HEK293 (cell line): ENCODE data around the gene SLC9C2.
A peak's percentile ranks its signal among the peaks of the same experiment; 100 is the strongest.
"Not testable (repeated sequence)": the region's sequence is repeated elsewhere in the genome, so short reads cannot be mapped to it uniquely, and the experiment has no call there.

Experiments
- CTCF ChIA-PET: fragments of 350-600 bp; formaldehyde crosslinking; extraction: SDS; loops from one replicate; lab custom pipeline; 2021; ENCODE audit warnings: antibody characterized with exemption; lab: Yijun Ruan, JAX
- POLR2A ChIA-PET: fragments of 300-600 bp; formaldehyde crosslinking; extraction: SDS; loops from one replicate; lab custom pipeline; 2020; ENCODE audit warnings: antibody characterized with exemption, inconsistent platforms; lab: Yijun Ruan, JAX
- H3K27ac ChIP-seq: fragments of 200-500 bp; sonication (Bioruptor generic); 2 replicates; pipeline ENCODE4 v1.5.1; 2014; ENCODE audit warnings: low read depth, low read length, control low read depth, inconsistent platforms; ENCODE audit errors: extremely low read depth
- H3K36me3 ChIP-seq, 2 experiments: fragments of 200-500 bp in 1 of 2; sonication (Bioruptor generic) in 1 of 2; 1 replicate in 1 of 2; 2 replicates in 1 of 2; pipeline ENCODE4 v1.5.1; 2014 to 2017; ENCODE audit warnings: inconsistent platforms in 2 of 2, low read length in 2 of 2; ENCODE audit not compliant: control insufficient read depth in 2 of 2, insufficient read depth in 1 of 2
- H3K4me1 ChIP-seq: fragments of 200-500 bp; sonication (Bioruptor generic); 2 replicates; pipeline ENCODE4 v1.5.1; 2014; ENCODE audit warnings: mild to moderate bottlenecking, low read length, inconsistent platforms; ENCODE audit not compliant: control insufficient read depth, insufficient read depth
- H3K4me3 ChIP-seq: 2 replicates; pipeline ENCODE4 v1.5.1; 2011; ENCODE audit warnings: low read depth, mild to moderate bottlenecking, control low read depth, low read length, moderate library complexity
- H3K9me3 ChIP-seq: fragments of 200-500 bp; sonication (Bioruptor generic); 2 replicates; pipeline ENCODE4 v1.5.1; 2014; ENCODE audit warnings: low read depth, low read length, inconsistent platforms; ENCODE audit not compliant: control insufficient read depth, insufficient read depth
- HOXD13 ChIP-seq: sonication (generic); formaldehyde crosslinking; IDR thresholded peaks from 2 replicates; pipeline ENCODE4 v1.8.0; 2022; ENCODE audit warnings: missing genetic modification reagents, borderline replicate concordance
- KLF16 ChIP-seq: fragments of 450-650 bp; formaldehyde crosslinking; IDR thresholded peaks from 2 replicates; pipeline ENCODE4 v1.5.1; 2017; ENCODE audit warnings: missing biosample characterization, missing genetic modification characterization
- KLF7 ChIP-seq: fragments of 450-650 bp; formaldehyde crosslinking; IDR thresholded peaks from 2 replicates; pipeline ENCODE4 v1.5.1; 2016; ENCODE audit warnings: missing biosample characterization, missing genetic modification characterization, borderline replicate concordance
- SP2 ChIP-seq: fragments of 450-650 bp; formaldehyde crosslinking; IDR thresholded peaks from 2 replicates; pipeline ENCODE4 v1.5.1; 2016; ENCODE audit warnings: missing biosample characterization, missing genetic modification characterization
- ZFP41 ChIP-seq: fragments of 450-650 bp; formaldehyde crosslinking; IDR thresholded peaks from 2 replicates; pipeline ENCODE4 v1.5.1; 2016; ENCODE audit warnings: missing biosample characterization, missing genetic modification characterization, borderline replicate concordance
- ZNF114 ChIP-seq: fragments of 450-650 bp; formaldehyde crosslinking; IDR thresholded peaks from 2 replicates; pipeline ENCODE4 v1.5.0; 2017; ENCODE audit warnings: missing biosample characterization, missing genetic modification characterization
- ZNF146 ChIP-seq: fragments of 450-650 bp; formaldehyde crosslinking; IDR thresholded peaks from 2 replicates; pipeline ENCODE4 v1.5.1; 2016; ENCODE audit warnings: missing biosample characterization, missing genetic modification characterization
- ZNF155 ChIP-seq: fragments of 450-650 bp; formaldehyde crosslinking; IDR thresholded peaks from 2 replicates; pipeline ENCODE4 v1.5.1; 2016; ENCODE audit warnings: missing biosample characterization, missing genetic modification characterization
- ZNF221 ChIP-seq: fragments of 450-650 bp; formaldehyde crosslinking; IDR thresholded peaks from 2 replicates; pipeline ENCODE4 v1.5.1; 2017; ENCODE audit warnings: missing biosample characterization, missing genetic modification characterization, borderline replicate concordance
- ZNF248 ChIP-seq: fragments of 450-650 bp; formaldehyde crosslinking; IDR thresholded peaks from 2 replicates; pipeline ENCODE4 v1.5.1; 2017; ENCODE audit warnings: missing biosample characterization, missing genetic modification characterization
- ZNF302 ChIP-seq: fragments of 450-650 bp; formaldehyde crosslinking; IDR thresholded peaks from 2 replicates; pipeline ENCODE4 v1.5.1; 2016; ENCODE audit warnings: missing biosample characterization, missing genetic modification characterization, low read depth
- ZNF341 ChIP-seq: fragments of 450-650 bp; formaldehyde crosslinking; IDR thresholded peaks from 2 replicates; pipeline ENCODE4; 2016; ENCODE audit warnings: low read depth, missing biosample characterization, missing genetic modification characterization
- ZNF473 ChIP-seq: fragments of 450-650 bp; formaldehyde crosslinking; IDR thresholded peaks from 2 replicates; pipeline ENCODE4 v1.5.1; 2017; ENCODE audit warnings: missing biosample characterization, missing genetic modification characterization
- ZNF510 ChIP-seq: fragments of 450-650 bp; formaldehyde crosslinking; IDR thresholded peaks from 2 replicates; pipeline ENCODE4 v1.5.1; 2018; ENCODE audit warnings: mild to moderate bottlenecking, missing genetic modification characterization, missing biosample characterization; ENCODE audit not compliant: insufficient replicate concordance
- ZNF549 ChIP-seq: fragments of 450-650 bp; IDR thresholded peaks from 2 replicates; pipeline ENCODE4 v1.5.1; 2018; ENCODE audit warnings: missing biosample characterization, missing genetic modification characterization, mild to moderate bottlenecking, inconsistent platforms, moderate library complexity
- ZNF610 ChIP-seq: fragments of 450-650 bp; formaldehyde crosslinking; IDR thresholded peaks from 2 replicates; pipeline ENCODE4 v1.5.1; 2016; ENCODE audit warnings: missing biosample characterization, missing genetic modification characterization, borderline replicate concordance
- ZSCAN16 ChIP-seq: fragments of 450-650 bp; formaldehyde crosslinking; IDR thresholded peaks from 2 replicates; pipeline ENCODE4 v1.5.1; 2016; ENCODE audit warnings: missing biosample characterization, missing genetic modification characterization
- ZSCAN18 ChIP-seq: fragments of 450-650 bp; formaldehyde crosslinking; IDR thresholded peaks from 2 replicates; pipeline ENCODE4 v1.5.1; 2016; ENCODE audit warnings: missing biosample characterization, missing genetic modification characterization
- TF ChIP-seq, protein P1 (sequence below): fragments of 450-650 bp; formaldehyde crosslinking; IDR thresholded peaks from 2 replicates; pipeline ENCODE4 v1.5.1; 2016; ENCODE audit warnings: missing biosample characterization, missing genetic modification characterization

SLC9C2 gene

GRCh38 chr1:173568483-173568882, 34.4 kb downstream of the SLC9C2 start:
- TF ChIP-seq ZNF114 (no peak), ZNF302 (tag by site-specific recombination) (no peak), ZNF610 (no peak), KLF7 (tag by site-specific recombination) (no peak), KLF16 (tag by site-specific recombination) (no peak), HOXD13 (CRISPR knock-in tag) (no peak), ZFP41 (tag by site-specific recombination) (no peak), ZSCAN16 (tag by site-specific recombination) (no peak)
- CTCF ChIA-PET, result no interaction called here
- no peaks in the 10 kb centered on the region for H3K4me1 ChIP-seq
- H3K4me3 ChIP-seq, result no peak overlapping the region
- H3K36me3 ChIP-seq, result no peaks in the 10 kb centered on the region
- no peaks in the 10 kb centered on the region for H3K9me3 ChIP-seq
- POLR2A ChIA-PET, result no interaction called here
- H3K27ac ChIP-seq, result no peak overlapping the region

DNA sequence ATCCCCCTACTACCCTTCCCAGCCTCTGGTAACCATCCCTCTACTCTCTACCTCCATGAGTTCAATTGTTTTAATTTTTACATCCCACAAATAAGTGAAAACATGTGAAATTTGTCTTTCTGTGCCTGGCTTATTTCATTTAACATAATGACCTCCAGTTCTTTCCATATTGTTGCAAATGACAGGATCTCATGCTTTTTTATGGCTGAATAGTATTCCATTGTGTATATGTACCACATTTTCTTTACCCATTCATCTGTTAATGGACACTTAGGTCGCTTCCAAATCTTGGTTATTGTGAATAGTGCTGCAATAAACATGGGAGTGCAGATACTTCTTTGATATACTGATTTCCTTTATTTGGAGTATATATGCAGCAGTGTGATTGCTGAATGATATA, 39.0 kb downstream of the SLC9C2 start:
- H3K9me3 ChIP-seq, POLR2A ChIA-PET, CTCF ChIA-PET, H3K4me3 ChIP-seq, H3K27ac ChIP-seq, H3K36me3 ChIP-seq, H3K4me1 ChIP-seq: not testable (repeated sequence)
- TF ChIP-seq ZNF146 (tag by site-specific recombination), result peak; percentile 66

DNA sequence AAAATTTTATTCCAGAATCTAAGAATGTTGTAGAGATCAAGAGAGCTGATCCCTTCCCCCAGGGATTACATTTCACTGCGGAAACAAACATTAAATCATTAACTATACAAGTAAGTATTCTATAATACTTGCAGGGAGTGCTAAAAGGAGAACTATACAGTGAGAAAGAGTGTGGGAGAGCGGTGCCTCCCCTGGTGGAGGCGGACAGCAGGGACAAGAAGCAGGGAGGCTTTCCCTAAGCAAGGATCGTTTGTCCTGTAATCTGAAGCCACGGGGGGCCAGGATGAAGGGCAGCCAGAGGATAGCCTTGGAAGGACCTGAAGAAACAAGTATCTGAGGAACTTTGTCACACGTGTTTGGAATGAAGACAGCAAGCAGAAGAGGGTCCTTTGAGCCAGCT, 40.1 kb downstream of the SLC9C2 start:
- no peaks in the 10 kb centered on the region for H3K9me3 ChIP-seq
- CTCF ChIA-PET, result interaction anchor here (0.6 to 0.8 kb wide), 3 partner anchors 53 to 1180 kb away, joined by 3 read pairs; no protein-coding TSS in a partner anchor
- POLR2A ChIA-PET, result no interaction called here
- TF ChIP-seq ZNF155 (no peak), ZNF549 (tag by site-specific recombination) (no peak), ZNF341 (tag by site-specific recombination) (no peak), ZNF473 (tag by site-specific recombination) (no peak), SP2 (tag by site-specific recombination) (no peak), ZNF221 (tag by site-specific recombination) (no peak), ZSCAN18 (tag by site-specific recombination) (no peak), ZNF248 (tag by site-specific recombination) (no peak), ZNF510 (tag by site-specific recombination) (no peak)
- TF ChIP-seq, protein P1, sequence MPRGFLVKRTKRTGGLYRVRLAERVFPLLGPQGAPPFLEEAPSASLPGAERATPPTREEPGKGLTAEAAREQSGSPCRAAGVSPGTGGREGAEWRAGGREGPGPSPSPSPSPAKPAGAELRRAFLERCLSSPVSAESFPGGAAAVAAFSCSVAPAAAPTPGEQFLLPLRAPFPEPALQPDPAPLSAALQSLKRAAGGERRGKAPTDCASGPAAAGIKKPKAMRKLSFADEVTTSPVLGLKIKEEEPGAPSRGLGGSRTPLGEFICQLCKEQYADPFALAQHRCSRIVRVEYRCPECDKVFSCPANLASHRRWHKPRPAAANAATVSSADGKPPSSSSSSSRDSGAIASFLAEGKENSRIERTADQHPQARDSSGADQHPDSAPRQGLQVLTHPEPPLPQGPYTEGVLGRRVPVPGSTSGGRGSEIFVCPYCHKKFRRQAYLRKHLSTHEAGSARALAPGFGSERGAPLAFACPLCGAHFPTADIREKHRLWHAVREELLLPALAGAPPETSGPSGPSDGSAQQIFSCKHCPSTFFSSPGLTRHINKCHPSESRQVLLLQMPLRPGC (tag by site-specific recombination), result no peak
- H3K27ac ChIP-seq, result no peak overlapping the region
- no peaks in the 10 kb centered on the region for H3K36me3 ChIP-seq
- no peaks in the 10 kb centered on the region for H3K4me1 ChIP-seq
- H3K4me3 ChIP-seq, result no peak overlapping the region
